VCaP (cell line): Measurements from ENCODE around the gene CNTNAP3.
A peak's percentile ranks its signal among the peaks of the same experiment; 100 is the strongest.
"Not testable (repeated sequence)": the region's sequence is repeated elsewhere in the genome, so short reads cannot be mapped to it uniquely, and the experiment has no call there.

Source experiments
- H3K27ac ChIP-seq: fragments of 450-650 bp; 2 replicates; pipeline ENCODE4 v1.5.1; 2017
- TF ChIP-seq, protein P1 (sequence below): fragments of 450-650 bp; conservative IDR thresholded peaks from 2 replicates; pipeline ENCODE4 v1.5.1; 2017; ENCODE audit warnings: mild to moderate bottlenecking, moderate library complexity

Gene CNTNAP3

DNA sequence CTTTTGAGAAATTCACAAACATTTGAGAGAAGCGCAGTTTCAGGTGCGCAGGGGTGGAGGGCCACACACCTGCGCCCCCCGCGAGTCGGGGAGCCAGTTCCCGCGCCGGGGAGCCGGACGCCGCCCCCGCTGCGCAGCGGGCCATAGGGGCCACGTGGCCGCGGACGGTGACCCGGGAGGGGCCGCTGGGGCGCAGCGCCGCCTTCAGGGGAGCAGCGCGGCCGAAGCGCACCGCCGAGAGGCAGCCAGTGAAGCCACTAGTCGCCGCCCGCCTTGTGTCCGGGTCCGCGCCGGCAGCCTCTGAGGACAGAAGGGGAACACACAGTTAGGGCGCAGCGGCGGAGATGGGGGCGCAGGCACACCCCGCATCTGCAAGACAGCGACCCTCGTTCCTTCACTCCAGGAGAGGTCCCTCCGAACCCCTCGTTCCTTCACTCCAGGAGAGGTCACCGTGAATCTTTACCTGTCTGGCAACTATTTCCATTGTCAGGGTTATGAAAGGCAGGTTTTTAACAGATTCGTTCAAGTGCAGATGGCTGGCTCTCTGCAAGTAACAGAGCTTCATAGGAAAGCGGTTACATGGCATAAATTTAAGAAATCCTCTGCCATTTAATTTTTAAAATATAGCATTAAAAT lies 209.2 kb downstream of the CNTNAP3 start:
- TF ChIP-seq, protein P1, sequence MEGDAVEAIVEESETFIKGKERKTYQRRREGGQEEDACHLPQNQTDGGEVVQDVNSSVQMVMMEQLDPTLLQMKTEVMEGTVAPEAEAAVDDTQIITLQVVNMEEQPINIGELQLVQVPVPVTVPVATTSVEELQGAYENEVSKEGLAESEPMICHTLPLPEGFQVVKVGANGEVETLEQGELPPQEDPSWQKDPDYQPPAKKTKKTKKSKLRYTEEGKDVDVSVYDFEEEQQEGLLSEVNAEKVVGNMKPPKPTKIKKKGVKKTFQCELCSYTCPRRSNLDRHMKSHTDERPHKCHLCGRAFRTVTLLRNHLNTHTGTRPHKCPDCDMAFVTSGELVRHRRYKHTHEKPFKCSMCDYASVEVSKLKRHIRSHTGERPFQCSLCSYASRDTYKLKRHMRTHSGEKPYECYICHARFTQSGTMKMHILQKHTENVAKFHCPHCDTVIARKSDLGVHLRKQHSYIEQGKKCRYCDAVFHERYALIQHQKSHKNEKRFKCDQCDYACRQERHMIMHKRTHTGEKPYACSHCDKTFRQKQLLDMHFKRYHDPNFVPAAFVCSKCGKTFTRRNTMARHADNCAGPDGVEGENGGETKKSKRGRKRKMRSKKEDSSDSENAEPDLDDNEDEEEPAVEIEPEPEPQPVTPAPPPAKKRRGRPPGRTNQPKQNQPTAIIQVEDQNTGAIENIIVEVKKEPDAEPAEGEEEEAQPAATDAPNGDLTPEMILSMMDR, result peak; percentile 62
- H3K27ac ChIP-seq, result peak overlapping the region; percentile 34; the same call in 1 of the 2 replicates

DNA sequence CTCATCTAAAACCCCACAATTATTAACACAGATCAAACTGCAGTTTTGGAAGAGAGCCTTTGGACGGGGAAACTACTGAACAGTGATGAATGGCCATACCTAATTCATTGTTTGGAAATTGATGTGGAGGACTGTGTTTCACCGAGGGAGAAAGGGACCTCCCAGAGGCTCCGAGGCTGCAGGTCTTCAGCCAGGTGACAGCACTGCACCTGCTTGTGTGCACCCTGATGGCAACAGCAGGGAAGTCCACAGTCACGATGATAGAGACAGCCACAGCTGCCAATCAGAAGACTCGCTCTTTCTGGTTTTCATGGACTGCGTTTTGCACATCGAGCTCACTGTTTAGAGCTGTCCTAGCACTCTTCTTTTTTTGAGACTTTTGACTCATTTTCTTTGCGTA lies 214.4 kb downstream of the CNTNAP3 start:
- H3K27ac ChIP-seq, result not testable (repeated sequence)

DNA sequence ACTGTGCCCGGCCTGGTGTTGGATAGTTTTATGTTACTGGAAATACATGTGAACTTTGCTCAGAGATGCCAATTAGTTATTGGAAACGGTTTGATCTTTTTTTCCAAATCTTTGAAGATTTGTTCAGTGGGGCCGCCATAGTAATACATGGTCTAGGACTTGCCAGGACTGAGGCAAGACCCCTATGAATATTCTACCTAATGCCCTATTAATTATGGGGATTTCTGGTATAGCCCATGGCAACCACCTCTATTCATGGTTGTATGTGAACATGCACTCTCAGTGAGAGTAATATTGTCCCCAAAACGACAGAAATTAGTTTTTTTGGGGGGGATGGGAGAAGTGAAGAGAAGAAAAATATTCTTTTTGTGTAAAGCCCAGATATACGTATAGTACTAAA lies 220.3 kb downstream of the CNTNAP3 start:
- not testable (repeated sequence) for H3K27ac ChIP-seq

DNA sequence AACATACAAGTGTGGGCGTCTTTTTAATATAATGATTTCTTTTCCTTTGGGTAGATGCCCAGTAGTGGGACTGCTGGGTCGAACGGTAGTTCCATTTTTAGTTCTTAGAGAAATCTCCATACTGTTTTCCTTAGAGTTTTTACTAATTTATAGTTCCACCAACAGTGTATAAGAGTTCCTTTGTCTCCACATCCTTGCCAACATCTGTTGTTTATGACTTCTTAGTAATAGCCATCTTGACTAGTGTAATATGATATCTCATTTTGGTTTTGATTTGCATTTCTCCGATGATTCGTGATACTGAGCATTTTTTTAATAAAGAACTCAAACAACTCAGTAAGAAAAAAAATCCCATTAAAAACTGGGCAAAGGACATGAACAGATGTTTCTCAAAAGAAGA lies 225.0 kb downstream of the CNTNAP3 start:
- H3K27ac ChIP-seq, result not testable (repeated sequence)

DNA sequence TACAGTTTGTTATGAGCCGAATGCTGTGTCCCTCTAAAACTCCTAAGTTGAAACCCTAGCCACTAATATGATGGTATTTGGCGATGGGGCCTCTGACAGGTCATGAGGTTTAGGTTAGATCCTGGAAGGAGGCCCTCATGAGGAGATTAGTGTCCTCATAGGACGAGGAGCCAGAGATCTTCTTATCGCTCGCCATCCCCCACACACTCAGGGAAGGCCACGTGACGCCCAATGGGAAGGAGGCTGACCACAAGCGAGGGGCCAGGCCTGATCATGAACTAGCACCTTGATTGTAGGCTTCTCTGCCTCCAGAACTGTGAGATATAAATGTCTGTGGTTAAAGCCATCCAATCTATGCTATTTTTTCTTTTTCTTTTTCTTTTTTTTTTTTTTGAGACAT lies 233.5 kb downstream of the CNTNAP3 start:
- H3K27ac ChIP-seq, result not testable (repeated sequence)

DNA sequence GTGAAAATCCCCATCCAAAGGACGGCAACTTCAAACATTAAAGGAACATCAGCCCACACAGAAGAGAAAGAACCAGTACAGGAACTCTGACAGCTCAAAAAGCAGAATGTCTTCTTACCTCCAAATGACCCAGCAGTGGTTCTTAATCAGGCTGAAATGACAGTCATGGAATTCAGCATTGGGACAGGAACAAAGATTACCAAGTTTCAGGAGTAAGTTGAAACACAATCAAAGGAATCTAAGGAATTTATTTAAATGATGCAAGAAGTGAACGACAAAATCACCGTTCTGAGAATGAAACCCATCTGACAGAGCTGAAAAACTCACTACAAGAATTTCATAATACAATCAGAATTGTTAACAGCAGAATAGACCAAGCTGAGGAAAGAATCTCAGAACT lies 241.1 kb downstream of the CNTNAP3 start:
- H3K27ac ChIP-seq, result not testable (repeated sequence)

DNA sequence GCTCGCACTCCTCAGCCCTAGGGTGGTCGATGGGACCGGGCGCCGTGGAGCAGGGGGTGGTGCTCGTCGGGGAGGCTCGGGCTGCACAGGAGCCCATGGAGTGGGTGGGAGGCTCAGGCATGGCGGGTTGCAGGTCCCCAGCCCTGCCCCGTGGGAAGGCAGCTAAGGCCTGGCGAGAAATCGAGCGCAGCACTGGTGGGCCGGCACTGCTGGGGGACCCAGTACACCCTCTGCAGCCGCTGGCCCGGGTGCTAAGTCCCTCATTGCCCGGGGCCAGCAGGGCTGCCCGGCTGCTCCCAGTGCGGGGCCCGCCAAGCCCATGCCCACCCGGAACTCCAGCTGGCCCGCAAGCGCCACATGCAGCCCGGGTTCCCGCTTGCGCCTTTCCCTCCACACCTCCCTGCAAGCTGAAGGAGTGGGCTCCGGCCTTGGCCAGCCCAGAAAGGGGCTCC lies 245.6 kb downstream of the CNTNAP3 start:
- not testable (repeated sequence) for H3K27ac ChIP-seq

DNA sequence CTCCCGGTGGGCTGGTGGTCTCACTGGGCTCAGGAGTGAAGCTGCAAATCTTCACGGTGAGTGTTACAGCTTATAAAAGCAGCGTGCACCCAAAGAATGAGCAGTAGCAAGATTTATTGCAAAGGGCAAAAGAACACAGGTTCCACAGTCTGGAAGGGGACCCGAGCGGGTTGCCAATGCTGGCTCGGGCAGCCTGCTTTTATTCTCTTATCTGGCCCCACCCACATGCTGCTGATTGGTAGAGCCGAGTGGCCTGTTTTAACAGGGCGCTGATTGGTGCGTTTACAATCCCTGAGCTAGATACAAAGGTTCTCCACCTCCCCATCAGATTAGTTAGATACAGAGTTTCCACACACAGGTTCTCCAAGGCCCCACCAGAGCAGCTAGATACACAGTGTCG lies 246.2 kb downstream of the CNTNAP3 start:
- not testable (repeated sequence) for H3K27ac ChIP-seq

DNA sequence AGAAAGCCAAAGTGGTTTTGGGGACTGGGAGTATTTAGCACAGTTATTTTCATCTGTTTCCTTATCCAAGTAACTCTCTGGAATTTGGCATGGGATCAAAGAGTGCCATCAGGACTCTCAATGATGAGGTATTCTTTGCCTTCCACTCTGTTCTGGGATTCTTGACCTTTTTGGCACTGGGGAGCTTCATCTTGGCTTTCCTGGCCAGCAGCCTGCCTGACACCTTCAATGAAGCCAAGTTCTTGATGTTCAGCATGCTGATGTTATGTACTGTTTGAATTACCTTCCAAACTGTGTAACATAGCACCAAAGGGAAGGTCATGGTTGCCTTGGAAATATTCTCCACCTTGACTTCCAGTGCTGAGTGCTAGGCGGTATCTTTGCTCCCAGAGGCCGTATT lies 248.8 kb downstream of the CNTNAP3 start:
- not testable (repeated sequence) for H3K27ac ChIP-seq

DNA sequence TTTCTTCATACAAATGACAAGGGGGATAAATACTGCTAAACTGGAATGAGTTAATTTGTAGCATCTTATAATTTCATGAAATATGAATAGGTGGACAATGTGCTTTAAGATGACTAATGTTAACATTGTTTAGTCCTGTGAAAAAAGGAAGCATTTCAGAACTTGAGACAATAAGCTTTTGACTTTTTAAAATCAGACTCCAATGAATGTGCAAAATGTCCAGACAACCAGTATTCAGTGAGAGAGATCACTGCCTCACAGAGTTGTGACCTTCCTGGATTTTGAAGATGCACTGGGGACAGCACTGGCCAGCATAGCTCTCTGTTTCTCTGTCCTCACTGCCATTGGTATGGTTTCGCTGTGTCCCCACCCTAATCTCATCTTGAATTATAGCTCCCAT lies 249.7 kb downstream of the CNTNAP3 start:
- not testable (repeated sequence) for H3K27ac ChIP-seq

DNA sequence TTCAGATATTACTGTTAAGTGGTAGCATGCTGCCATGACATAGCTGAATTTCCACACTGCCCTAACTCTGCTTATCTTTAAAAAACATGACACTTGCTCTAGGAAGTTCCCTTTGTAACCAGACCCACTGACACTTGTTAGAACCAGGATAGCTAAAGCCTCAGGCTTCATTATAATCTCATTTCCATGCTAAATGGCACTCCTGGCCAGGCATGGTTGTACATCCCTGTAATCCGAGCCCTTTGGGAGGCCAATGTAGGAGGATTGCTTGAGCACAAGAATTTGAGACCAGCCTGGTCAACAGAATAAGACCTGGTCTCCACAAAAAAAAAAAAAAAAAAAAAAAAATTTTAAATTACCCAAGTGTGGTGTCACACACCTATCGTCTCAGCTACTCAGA lies 254.1 kb downstream of the CNTNAP3 start:
- H3K27ac ChIP-seq, result not testable (repeated sequence)

DNA sequence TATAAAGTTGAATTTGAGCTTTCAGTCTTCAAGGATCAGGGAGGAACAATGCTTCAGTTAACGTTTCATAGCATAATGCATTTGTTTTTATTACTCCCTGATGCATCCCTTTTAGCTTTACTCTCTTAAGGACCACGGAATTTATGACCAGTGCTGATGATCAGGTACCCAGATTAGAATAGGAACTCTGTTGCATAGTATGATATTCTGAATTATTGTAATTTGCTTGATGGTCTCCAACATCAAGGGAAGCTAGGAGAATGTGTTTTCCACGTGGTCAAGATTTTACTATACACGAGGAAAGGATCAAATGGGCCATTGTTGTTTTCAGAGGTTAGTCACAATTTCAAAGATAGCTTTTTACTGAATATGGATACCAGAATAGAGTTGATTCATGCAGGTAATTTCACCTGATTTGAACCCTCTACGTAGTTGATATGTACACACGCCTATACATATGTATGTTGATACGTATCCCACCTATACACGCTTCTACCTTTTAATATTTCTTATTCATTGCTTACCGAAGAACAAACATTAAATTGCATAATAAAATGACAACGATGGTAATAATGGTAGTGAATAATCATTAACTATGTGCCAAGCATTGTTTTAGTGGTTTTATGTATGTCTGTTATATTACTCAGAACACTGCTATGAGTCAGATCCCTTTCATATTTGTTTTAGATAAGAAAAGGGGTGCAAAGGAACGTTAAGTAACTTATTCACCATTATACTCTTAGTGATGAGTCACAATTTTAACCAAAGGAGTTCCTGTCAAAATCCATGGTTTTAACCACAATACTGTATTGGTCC lies 257.6 kb downstream of the CNTNAP3 start:
- H3K27ac ChIP-seq, result not testable (repeated sequence)

DNA sequence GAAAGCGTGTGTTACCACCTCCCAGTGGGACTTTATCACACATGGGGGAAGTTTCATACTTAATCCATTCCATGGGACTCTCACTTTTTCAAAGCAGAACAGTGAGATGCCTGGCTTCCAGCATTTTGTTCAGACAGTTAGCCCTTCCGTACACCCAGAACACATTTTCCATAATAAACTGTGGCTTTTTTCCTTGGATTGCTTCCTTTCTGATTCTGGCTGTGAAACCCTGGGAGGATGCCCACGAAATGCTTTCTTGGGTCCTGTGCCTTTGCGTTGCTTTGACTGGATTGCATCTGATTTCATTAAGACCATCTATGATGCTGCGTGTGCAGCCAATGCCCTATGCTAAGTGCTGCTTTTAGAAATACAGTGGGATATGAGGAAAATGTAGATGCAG lies 259.1 kb downstream of the CNTNAP3 start:
- H3K27ac ChIP-seq, result not testable (repeated sequence)

DNA sequence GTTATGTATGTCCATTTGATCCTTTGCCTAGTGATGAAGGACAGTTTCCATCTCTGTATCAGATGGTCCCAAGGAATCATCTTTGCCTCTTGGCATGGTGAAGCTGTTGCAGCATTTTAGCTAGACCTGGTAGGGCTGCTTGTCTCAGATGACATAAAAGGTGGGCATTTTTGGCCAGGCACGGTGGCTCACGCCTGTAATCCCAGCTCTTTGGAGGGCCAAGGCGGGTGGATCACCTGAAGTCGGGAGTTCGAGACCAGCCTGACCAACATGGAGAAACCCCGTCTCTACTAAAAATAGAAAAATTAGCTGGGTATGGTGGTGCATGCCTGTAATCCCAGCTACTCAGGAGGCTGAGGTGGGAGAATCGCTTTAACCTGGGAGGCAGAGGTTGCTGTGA lies 259.8 kb downstream of the CNTNAP3 start:
- not testable (repeated sequence) for H3K27ac ChIP-seq

DNA sequence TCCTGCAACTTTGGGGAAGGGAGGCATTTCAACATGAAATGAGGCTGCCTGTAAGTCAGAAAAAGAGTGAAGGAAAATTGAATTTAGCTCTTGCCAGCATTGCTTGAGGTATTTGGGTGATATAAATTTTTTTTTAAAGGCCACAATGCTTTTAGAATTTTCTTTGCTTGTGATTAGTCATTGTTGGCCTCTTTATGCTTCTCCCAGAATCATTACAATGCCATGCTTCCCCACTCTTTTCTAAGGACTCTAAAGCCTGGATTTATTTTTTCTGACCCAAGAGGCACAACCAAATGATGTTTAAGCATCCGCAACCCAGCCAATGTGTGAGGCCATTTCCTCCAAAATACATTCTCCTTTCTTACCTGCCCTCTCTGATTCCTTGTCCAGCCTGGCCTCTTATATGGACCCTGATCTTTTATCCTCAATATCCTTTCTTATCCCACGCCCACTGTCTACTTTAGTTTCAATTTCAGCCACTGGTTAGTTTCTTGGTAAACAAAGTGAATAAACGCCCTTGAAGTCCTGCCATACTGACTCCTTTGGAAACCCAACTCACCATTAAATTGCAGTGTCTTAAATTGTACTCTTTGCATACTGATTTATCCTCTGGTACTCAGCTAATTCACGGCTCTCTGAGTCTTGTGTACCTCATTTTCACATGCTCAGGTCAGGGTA lies 261.9 kb downstream of the CNTNAP3 start:
- H3K27ac ChIP-seq, result not testable (repeated sequence)
